Stimulated activated naive CD4-positive, alpha-beta T cell (primary cell): Measurements from ENCODE around the gene CETN1.

Experiments
- DNase-seq, 6 experiments: peaks; one replicate each; lab custom pipeline; 2025; lab: John Stamatoyannopoulos, UW

The CETN1 gene

GRCh38 chr18:623761-624620, 43.8 kb downstream of the CETN1 start:
- peak; percentile 5 to 41 (median 20) for DNase-seq

GRCh38 chr18:627231-627630, 47.1 kb downstream of the CETN1 start:
- DNase-seq = no peak

GRCh38 chr18:629269-630150, 49.3 kb downstream of the CETN1 start:
- DNase-seq = no peak

- no peak for DNase-seq
These were observed 51.4 kb downstream of the CETN1 start for GRCh38 chr18:631560-631959.
